NT2/D1 (cell line): ENCODE results near the gene SLC5A11.

Experiments
- SUZ12 ChIP-seq: IDR thresholded peaks from 2 replicates; pipeline ENCODE4 v1.6.1; 2011; ENCODE audit not compliant: insufficient read length, insufficient read depth; ENCODE audit errors: extremely low read depth
- YY1 ChIP-seq: IDR thresholded peaks from 2 replicates; pipeline ENCODE4 v1.6.1; 2011; ENCODE audit not compliant: insufficient read length, insufficient read depth

DNA sequence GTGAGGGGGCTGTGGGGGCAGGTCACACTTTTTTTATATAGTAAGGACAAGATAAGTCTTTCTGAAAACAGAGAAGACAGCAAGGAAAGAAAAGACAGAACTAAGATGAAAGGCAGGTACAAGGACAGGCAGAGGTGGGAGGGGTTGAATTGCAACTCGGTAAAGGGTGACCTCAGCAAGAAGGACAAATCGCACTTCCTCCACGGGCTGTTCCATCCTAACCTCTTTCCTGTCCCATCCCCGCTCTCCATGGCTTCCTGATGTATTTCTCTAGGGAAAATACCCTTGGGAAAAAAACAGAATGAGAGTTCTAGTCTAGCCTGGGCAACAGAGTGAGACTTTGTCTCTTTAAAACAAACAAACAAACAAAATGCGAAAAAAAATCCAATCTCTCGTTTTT is 112.1 kb downstream of the SLC5A11 start:
- TF ChIP-seq YY1, result no peak
- no peak for TF ChIP-seq SUZ12
